GM12878 (cell line): ENCODE data around the gene ZNF771. TPM values are rescaled to one million over a fixed set of nuclear protein-coding genes. Genes with fewer than 3 reads are reported as not detected.

Experiments
- ATAC-seq: fragments of 200-7000 bp; cut with Tn5 transposase; 3 replicates; pipeline ENCODE4 v1.9.1; 2020; ENCODE audit warnings: mild to moderate bottlenecking, moderate library complexity
- BruUV-seq: library from RNA; stranded (reverse); fragments of 400-500 nt; replicated peaks from 2 replicates; lab custom pipeline; 2021; lab: Mats Ljungman, UMichigan
- CTCF ChIA-PET: fragments of 300-600 bp; sonication (Branson Sonifier 250); formaldehyde crosslinking; extraction: SDS; loops from one replicate; lab custom pipeline; 2021; ENCODE audit warnings: inconsistent platforms; lab: Yijun Ruan, JAX
- POLR2A ChIA-PET: fragments of 350-600 bp; formaldehyde crosslinking; extraction: SDS; loops from one replicate; lab custom pipeline; 2021; ENCODE audit warnings: inconsistent platforms; lab: Charles Lee
- RAD21 ChIA-PET: fragments of 300-600 bp; sonication (Branson Sonifier 250); formaldehyde crosslinking; loops from one replicate; lab custom pipeline; 2023; ENCODE audit warnings: antibody characterized with exemption; ENCODE audit not compliant: unreplicated experiment; lab: Charles Lee
- SMC1A ChIA-PET: fragments of 300-600 bp; sonication (Branson Sonifier 250); formaldehyde crosslinking; loops from one replicate; lab custom pipeline; 2023; ENCODE audit not compliant: unreplicated experiment, uncharacterized antibody; lab: Charles Lee
- DNase-seq: peaks from one replicate; pipeline ENCODE4 v3.0.0-alpha.2; 2011; ENCODE audit warnings: low read depth, low spot score
- FAIRE-seq: peaks from 3 replicates; lab custom pipeline; 2011; peaks lifted over from hg19 to GRCh38; lab: Jason Lieb, UNC
- H2AFZ ChIP-seq: 2 replicates; pipeline ENCODE4 v1.6.0; 2011; ENCODE audit warnings: low read depth, low read length, control low read depth; ENCODE audit not compliant: control insufficient read depth
- H3K27ac ChIP-seq: 2 replicates; pipeline ENCODE4 v1.5.1; 2011; ENCODE audit warnings: control low read depth; ENCODE audit not compliant: control insufficient read depth, insufficient read depth
- H3K27me3 ChIP-seq, 2 experiments: replicated peaks in 1 of 2; 2 replicates each; pipeline versions ENCODE4 v1.6.0 to v1.6.1; 2011; ENCODE audit warnings: low read length in 1 of 2; ENCODE audit not compliant: control insufficient read depth in 2 of 2, insufficient read depth in 2 of 2
- H3K36me3 ChIP-seq, 2 experiments: 2 replicates each; pipeline ENCODE4 v1.5.1; 2011; ENCODE audit warnings: low read length in 1 of 2; ENCODE audit not compliant: control insufficient read depth in 2 of 2, insufficient read depth in 2 of 2
- H3K4me1 ChIP-seq: 2 replicates; pipeline ENCODE4 v1.6.1; 2011; ENCODE audit warnings: mild to moderate bottlenecking, low read length, moderate library complexity, mixed read lengths; ENCODE audit not compliant: control insufficient read depth, insufficient read depth
- H3K4me2 ChIP-seq: 2 replicates; pipeline ENCODE4 v1.6.0; 2011; ENCODE audit warnings: control low read depth; ENCODE audit not compliant: control insufficient read depth, insufficient read depth
- H3K4me3 ChIP-seq: fragments of 200-600 bp; sonication (generic); 2 replicates; pipeline ENCODE4 v1.5.1; 2016
- H3K79me2 ChIP-seq: 2 replicates; pipeline ENCODE4 v1.6.0; 2011; ENCODE audit warnings: low read length; ENCODE audit not compliant: control insufficient read depth, insufficient read depth
- H3K9ac ChIP-seq: 2 replicates; pipeline ENCODE4 v1.8.0; 2011; ENCODE audit warnings: low read length, control low read depth, mixed read lengths; ENCODE audit not compliant: control insufficient read depth, insufficient read depth
- H3K9me3 ChIP-seq: replicated peaks from 3 replicates; pipeline ENCODE4 v1.5.1; 2011; ENCODE audit warnings: mild to moderate bottlenecking, low read length; ENCODE audit not compliant: control insufficient read depth, insufficient read depth
- H4K20me1 ChIP-seq: 2 replicates; pipeline ENCODE4 v1.6.0; 2011; ENCODE audit not compliant: control insufficient read depth, insufficient read depth
- CEBPZ ChIP-seq: fragments of 150-350 bp; IDR thresholded peaks from 2 replicates; pipeline ENCODE4 v1.6.1; 2016; ENCODE audit warnings: low read depth, low read length
- WGBS: methylation state at CpG from one replicate; pipeline ENCODE4 v1.1.6; 2016; ENCODE audit warnings: low lambda C conversion rate; ENCODE audit not compliant: insufficient replicate concordance, insufficient coverage; ENCODE audit errors: missing lambda C conversion rate; 5-methylcytosine and 5-hydroxymethylcytosine counted together
- in situ Hi-C: fragments of 300-500 bp; cut with MboI; formaldehyde crosslinking; loops from 9 replicates; pipeline ENCODE4 v1.14.3; 2018; ENCODE audit warnings: mixed read lengths
- intact Hi-C: fragments of 100-400 bp; cut with micrococcal nuclease; formaldehyde crosslinking; loops from one replicate; pipeline ENCODE4 v1.14.2; 2022; ENCODE audit not compliant: unreplicated experiment
- polyA plus RNA-seq, 11 experiments: library from polyadenylated mRNA; depleted of rRNA in 4 of 11; unstranded in 6 of 11; stranded (reverse) in 5 of 11; fragments of >200 nt; fragmentation: Nextera tagmentation in 4 of 11; fragmentation: Illumina TruSeq in 1 of 11; extraction: Ambion mirVana in 4 of 11; extraction: Trizol in 1 of 11; gene quantifications; 1 replicate in 1 of 11; 2 replicates in 10 of 11; pipeline versions ENCODE4 v1.2.1 to v1.2.3, GENCODE V29; 2011 to 2016; ENCODE audit warnings: inconsistent platforms in 2 of 11, missing spikeins in 2 of 11, low read depth in 1 of 11
- total RNA-seq, 4 experiments: library from RNA; depleted of rRNA in 3 of 4; stranded (reverse); fragments of >200 nt in 3 of 4; fragmentation: Illumina TruSeq in 1 of 4; extraction: Trizol in 1 of 4; gene quantifications; 2 replicates each; pipeline versions ENCODE4 v1.2.1 to v1.2.3, GENCODE V29; 2013 to 2021
- TF ChIP-seq, protein P1 (sequence below): IDR thresholded peaks from 2 replicates; pipeline ENCODE4 v1.6.1; 2012; ENCODE audit warnings: improper control_type of control experiment, low read depth, low read length; ENCODE audit not compliant: insufficient replicate concordance

ZNF771 gene
- total and polyA plus RNA-seq, 10 of the 15 experiments (the other 5 are each of a cell fraction or from before 2014, with no cell fraction given), result 0.98 to 7.6 (median 3.7) TPM

DNA sequence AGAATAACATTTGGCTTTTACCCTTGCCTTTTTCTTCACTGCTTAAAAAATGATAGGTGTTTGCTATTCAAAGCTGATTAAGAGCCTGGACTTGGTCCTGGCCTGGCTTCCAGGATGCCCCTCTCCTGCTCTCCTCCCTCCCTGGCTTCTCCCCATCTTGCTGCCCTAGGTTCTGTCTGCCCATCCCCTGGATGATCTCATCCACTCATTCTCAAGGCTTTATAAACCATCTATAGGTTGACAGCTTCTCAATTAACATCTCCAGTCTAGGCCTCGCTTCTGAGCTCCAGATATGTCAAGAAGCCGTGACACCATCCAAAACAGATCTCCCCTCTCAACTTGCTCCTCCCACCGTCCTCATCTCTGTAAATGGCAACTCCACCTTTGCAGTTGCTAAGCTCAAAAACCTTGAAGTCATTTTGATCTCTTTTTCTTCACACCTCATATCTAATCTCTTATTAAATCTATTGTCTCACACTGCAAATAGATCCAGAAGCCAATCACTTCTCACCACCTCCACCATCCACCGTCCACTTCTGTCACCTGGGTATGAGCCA, 8.7 kb downstream of the ZNF771 start:
- no peaks in the 10 kb centered on the region for H4K20me1 ChIP-seq
- 100% methylated on average over 4 of the region's 4 CpGs for WGBS
- H3K27ac ChIP-seq, result no peak overlapping the region
- no peaks in the 10 kb centered on the region for H3K27me3 ChIP-seq
- no peaks in the 10 kb centered on the region for H3K79me2 ChIP-seq
- peaks cover 8% of the 10 kb centered on the region for H3K4me1 ChIP-seq
- intact Hi-C loops (no loop called here), in situ Hi-C loops (no loop called here)
- BruUV-seq, result no TSS peak
- POLR2A ChIA-PET, result interaction anchor here (1.3 to 2.0 kb wide), 3 partner anchors 10 to 325 kb away, joined by 4 to 7 read pairs (median 4); partner anchors contain the start of genes TBC1D10B, TBX6 and ZNF771
- ATAC-seq, result no peak
- H3K4me2 ChIP-seq, result no peak overlapping the region
- no peak for TF ChIP-seq CEBPZ
- TF ChIP-seq, protein P1, sequence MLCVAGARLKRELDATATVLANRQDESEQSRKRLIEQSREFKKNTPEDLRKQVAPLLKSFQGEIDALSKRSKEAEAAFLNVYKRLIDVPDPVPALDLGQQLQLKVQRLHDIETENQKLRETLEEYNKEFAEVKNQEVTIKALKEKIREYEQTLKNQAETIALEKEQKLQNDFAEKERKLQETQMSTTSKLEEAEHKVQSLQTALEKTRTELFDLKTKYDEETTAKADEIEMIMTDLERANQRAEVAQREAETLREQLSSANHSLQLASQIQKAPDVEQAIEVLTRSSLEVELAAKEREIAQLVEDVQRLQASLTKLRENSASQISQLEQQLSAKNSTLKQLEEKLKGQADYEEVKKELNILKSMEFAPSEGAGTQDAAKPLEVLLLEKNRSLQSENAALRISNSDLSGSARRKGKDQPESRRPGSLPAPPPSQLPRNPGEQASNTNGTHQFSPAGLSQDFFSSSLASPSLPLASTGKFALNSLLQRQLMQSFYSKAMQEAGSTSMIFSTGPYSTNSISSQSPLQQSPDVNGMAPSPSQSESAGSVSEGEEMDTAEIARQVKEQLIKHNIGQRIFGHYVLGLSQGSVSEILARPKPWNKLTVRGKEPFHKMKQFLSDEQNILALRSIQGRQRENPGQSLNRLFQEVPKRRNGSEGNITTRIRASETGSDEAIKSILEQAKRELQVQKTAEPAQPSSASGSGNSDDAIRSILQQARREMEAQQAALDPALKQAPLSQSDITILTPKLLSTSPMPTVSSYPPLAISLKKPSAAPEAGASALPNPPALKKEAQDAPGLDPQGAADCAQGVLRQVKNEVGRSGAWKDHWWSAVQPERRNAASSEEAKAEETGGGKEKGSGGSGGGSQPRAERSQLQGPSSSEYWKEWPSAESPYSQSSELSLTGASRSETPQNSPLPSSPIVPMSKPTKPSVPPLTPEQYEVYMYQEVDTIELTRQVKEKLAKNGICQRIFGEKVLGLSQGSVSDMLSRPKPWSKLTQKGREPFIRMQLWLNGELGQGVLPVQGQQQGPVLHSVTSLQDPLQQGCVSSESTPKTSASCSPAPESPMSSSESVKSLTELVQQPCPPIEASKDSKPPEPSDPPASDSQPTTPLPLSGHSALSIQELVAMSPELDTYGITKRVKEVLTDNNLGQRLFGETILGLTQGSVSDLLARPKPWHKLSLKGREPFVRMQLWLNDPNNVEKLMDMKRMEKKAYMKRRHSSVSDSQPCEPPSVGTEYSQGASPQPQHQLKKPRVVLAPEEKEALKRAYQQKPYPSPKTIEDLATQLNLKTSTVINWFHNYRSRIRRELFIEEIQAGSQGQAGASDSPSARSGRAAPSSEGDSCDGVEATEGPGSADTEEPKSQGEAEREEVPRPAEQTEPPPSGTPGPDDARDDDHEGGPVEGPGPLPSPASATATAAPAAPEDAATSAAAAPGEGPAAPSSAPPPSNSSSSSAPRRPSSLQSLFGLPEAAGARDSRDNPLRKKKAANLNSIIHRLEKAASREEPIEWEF, result no peak
- H3K4me3 ChIP-seq, result no peak overlapping the region
- no peak for DNase-seq
- H3K36me3 ChIP-seq, result peaks cover 1 to 4% of the 10 kb centered on the region in 2 experiments; a peak in 2 of 4 replicates
- no peak overlapping the region for H2AFZ ChIP-seq
- CTCF ChIA-PET, result interaction anchor here (1.0 to 2.1 kb wide), 4 partner anchors 119 to 213 kb away, joined by 3 to 8 read pairs (median 3); no protein-coding TSS in a partner anchor
- RAD21 ChIA-PET, result interaction anchor here (0.7 kb wide), 1 partner anchor 14 kb away, joined by 3 read pairs; the partner anchor contains the start of gene DCTPP1
- FAIRE-seq, result no peak
- H3K9me3 ChIP-seq, result no peaks in the 10 kb centered on the region
- no peak overlapping the region for H3K9ac ChIP-seq
- SMC1A ChIA-PET, result interaction anchor here (0.7 to 0.9 kb wide), 2 partner anchors 35 to 193 kb away, joined by 3 read pairs; no protein-coding TSS in a partner anchor
